IMR-90 (cell line): Measurements from ENCODE around the gene PRKN.

Source experiments
- BHLHE40 ChIP-seq: fragments of 150-350 bp; IDR thresholded peaks from 2 replicates; pipeline ENCODE4 v1.6.1; 2016; ENCODE audit warnings: mild to moderate bottlenecking, low read depth, low read length
- CEBPB ChIP-seq: IDR thresholded peaks from 2 replicates; pipeline ENCODE4 v1.6.1; 2012; ENCODE audit warnings: low read depth, low read length, improper control_type of control experiment
- CHD1 ChIP-seq: IDR thresholded peaks from 2 replicates; pipeline ENCODE4 v1.6.1; 2012; ENCODE audit warnings: low read depth, low read length, improper control_type of control experiment
- FOS ChIP-seq: fragments of 150-350 bp; IDR thresholded peaks from 2 replicates; pipeline ENCODE4 v1.6.1; 2016; ENCODE audit warnings: low read depth, low read length
- MAZ ChIP-seq: IDR thresholded peaks from 2 replicates; pipeline ENCODE4 v1.6.1; 2012; ENCODE audit warnings: low read depth, mild to moderate bottlenecking, low read length, improper control_type of control experiment, moderate library complexity, borderline replicate concordance
- MXI1 ChIP-seq: IDR thresholded peaks from 2 replicates; pipeline ENCODE4 v1.6.1; 2012; ENCODE audit warnings: low read depth, mild to moderate bottlenecking, low read length, moderate library complexity, borderline replicate concordance
- POLR2A ChIP-seq: IDR thresholded peaks from 2 replicates; pipeline ENCODE4 v1.6.1; 2012; ENCODE audit warnings: mild to moderate bottlenecking, low read depth, low read length
- RAD21 ChIP-seq: IDR thresholded peaks from 2 replicates; pipeline ENCODE4 v1.6.1; 2012; ENCODE audit warnings: low read length, improper control_type of control experiment
- RCOR1 ChIP-seq: IDR thresholded peaks from 2 replicates; pipeline ENCODE4 v1.6.1; 2012; ENCODE audit warnings: mild to moderate bottlenecking, low read length, improper control_type of control experiment; ENCODE audit not compliant: insufficient replicate concordance
- SMC3 ChIP-seq: fragments of 150-350 bp; IDR thresholded peaks from 2 replicates; pipeline ENCODE4 v1.6.1; 2016; ENCODE audit warnings: low read depth, mild to moderate bottlenecking, antibody characterized with exemption, low read length, moderate library complexity
- TF ChIP-seq, protein P1 (sequence below): conservative IDR thresholded peaks from 2 replicates; pipeline ENCODE4 v1.5.1; 2012; ENCODE audit warnings: mild to moderate bottlenecking, low read depth, low read length, improper control_type of control experiment
- TF ChIP-seq, protein P2 (sequence below): fragments of 150-350 bp; IDR thresholded peaks from 2 replicates; pipeline ENCODE4 v1.6.1; 2017; ENCODE audit warnings: mild to moderate bottlenecking, antibody characterized with exemption, low read length, low read depth

DNA sequence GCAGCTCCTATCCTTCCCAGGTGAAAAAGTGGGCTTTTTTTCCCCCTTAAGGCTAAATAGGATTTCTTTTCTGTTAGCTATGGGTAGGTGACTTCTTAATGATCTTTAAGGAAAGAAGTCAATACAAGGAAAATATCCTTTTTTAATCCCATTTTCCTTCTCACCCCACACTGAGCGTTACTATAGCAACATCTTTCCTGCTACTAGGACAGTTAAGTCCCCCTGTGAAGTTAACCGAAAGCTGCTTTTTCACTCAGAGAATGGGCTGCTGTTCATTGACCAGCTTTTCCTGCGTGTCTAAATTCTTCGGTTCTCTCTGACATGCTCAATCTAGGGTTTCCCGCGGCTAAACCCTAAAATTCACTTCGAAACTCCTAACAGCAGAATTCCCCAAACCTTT lies 1280.6 kb downstream of the PRKN start:
- TF ChIP-seq, protein P1, sequence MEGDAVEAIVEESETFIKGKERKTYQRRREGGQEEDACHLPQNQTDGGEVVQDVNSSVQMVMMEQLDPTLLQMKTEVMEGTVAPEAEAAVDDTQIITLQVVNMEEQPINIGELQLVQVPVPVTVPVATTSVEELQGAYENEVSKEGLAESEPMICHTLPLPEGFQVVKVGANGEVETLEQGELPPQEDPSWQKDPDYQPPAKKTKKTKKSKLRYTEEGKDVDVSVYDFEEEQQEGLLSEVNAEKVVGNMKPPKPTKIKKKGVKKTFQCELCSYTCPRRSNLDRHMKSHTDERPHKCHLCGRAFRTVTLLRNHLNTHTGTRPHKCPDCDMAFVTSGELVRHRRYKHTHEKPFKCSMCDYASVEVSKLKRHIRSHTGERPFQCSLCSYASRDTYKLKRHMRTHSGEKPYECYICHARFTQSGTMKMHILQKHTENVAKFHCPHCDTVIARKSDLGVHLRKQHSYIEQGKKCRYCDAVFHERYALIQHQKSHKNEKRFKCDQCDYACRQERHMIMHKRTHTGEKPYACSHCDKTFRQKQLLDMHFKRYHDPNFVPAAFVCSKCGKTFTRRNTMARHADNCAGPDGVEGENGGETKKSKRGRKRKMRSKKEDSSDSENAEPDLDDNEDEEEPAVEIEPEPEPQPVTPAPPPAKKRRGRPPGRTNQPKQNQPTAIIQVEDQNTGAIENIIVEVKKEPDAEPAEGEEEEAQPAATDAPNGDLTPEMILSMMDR, result no peak
- TF ChIP-seq POLR2A, result no peak
- TF ChIP-seq CHD1, result no peak
- no peak for TF ChIP-seq RCOR1
- TF ChIP-seq, protein P2, sequence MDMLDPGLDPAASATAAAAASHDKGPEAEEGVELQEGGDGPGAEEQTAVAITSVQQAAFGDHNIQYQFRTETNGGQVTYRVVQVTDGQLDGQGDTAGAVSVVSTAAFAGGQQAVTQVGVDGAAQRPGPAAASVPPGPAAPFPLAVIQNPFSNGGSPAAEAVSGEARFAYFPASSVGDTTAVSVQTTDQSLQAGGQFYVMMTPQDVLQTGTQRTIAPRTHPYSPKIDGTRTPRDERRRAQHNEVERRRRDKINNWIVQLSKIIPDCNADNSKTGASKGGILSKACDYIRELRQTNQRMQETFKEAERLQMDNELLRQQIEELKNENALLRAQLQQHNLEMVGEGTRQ, result no peak
- TF ChIP-seq CEBPB, result no peak
- no peak for TF ChIP-seq FOS
- no peak for TF ChIP-seq RAD21
- TF ChIP-seq BHLHE40, result no peak
- no peak for TF ChIP-seq SMC3
- no peak for TF ChIP-seq MAZ
- TF ChIP-seq MXI1, result no peak
